H1 (cell line): ENCODE results near the gene HAGH. TPM values are rescaled to one million over a fixed set of nuclear protein-coding genes. Genes with fewer than 3 reads are reported as not detected.

Experiments
- CTCF ChIA-PET: fragments of 300-600 bp; sonication (Branson Sonifier 250); formaldehyde crosslinking; loops from one replicate; lab custom pipeline; 2021; ENCODE audit not compliant: partially characterized antibody; lab: Charles Lee
- POLR2A ChIA-PET: fragments of 300-600 bp; sonication (Branson Sonifier 250); formaldehyde crosslinking; loops from one replicate; lab custom pipeline; 2021; ENCODE audit warnings: inconsistent platforms; ENCODE audit not compliant: partially characterized antibody; lab: Charles Lee
- DNase-seq, 2 experiments: peaks; one replicate each; pipeline versions ENCODE4 v3.0.0 to v3.0.0-alpha.2; 2010 to 2022; ENCODE audit warnings: low spot score in 2 of 2, low read depth in 1 of 2, mixed read lengths in 1 of 2
- FAIRE-seq: peaks from 2 replicates; lab custom pipeline; 2011; peaks lifted over from hg19 to GRCh38; lab: Jason Lieb, UNC
- H2AFZ ChIP-seq: 2 replicates; pipeline ENCODE4 v1.8.1; 2012; ENCODE audit warnings: low read length, inconsistent platforms
- H2AK5ac ChIP-seq: 2 replicates; pipeline ENCODE4 v1.6.1; 2013; ENCODE audit warnings: low read depth, low read length
- H2BK120ac ChIP-seq: replicated peaks from 2 replicates; pipeline ENCODE3; 2013; ENCODE audit warnings: low read depth, low read length, inconsistent platforms
- H2BK12ac ChIP-seq: 2 replicates; pipeline ENCODE4 v1.6.1; 2013; ENCODE audit warnings: low read depth, low read length
- H2BK15ac ChIP-seq: 2 replicates; pipeline ENCODE4 v1.6.1; 2013; ENCODE audit warnings: low read length
- H2BK20ac ChIP-seq: 2 replicates; pipeline ENCODE4 v1.6.1; 2013; ENCODE audit warnings: low read length
- H2BK5ac ChIP-seq: 2 replicates; pipeline ENCODE4 v1.6.1; 2013; ENCODE audit warnings: low read depth, low read length
- H3K14ac ChIP-seq: 2 replicates; pipeline ENCODE4 v1.6.1; 2013; ENCODE audit warnings: inconsistent platforms; ENCODE audit not compliant: insufficient read length
- H3K18ac ChIP-seq: 2 replicates; pipeline ENCODE4 v1.6.1; 2013; ENCODE audit warnings: low read length; ENCODE audit errors: extremely low read depth
- H3K23ac ChIP-seq: 2 replicates; pipeline ENCODE4 v1.6.1; 2013; ENCODE audit warnings: inconsistent platforms; ENCODE audit not compliant: insufficient read length
- H3K23me2 ChIP-seq: 2 replicates; pipeline ENCODE4 v1.6.1; 2013; ENCODE audit warnings: low read depth, low read length
- H3K27ac ChIP-seq: 2 replicates; pipeline ENCODE4 v1.6.1; 2011; ENCODE audit warnings: low read depth, low read length, inconsistent platforms
- H3K27me3 ChIP-seq, 4 experiments: replicated peaks in 1 of 4; 1 replicate in 1 of 4; 2 replicates in 3 of 4; pipeline versions ENCODE4 v1.6.1 to v1.8.1; 2011 to 2013; ENCODE audit warnings: low read length in 3 of 4, mild to moderate bottlenecking in 3 of 4, inconsistent platforms in 2 of 4, mixed read lengths in 2 of 4, moderate library complexity in 1 of 4; ENCODE audit not compliant: control insufficient read depth in 3 of 4, insufficient read depth in 3 of 4; ENCODE audit errors: extremely low read depth in 1 of 4
- H3K36me3 ChIP-seq, 4 experiments: 2 replicates each; pipeline versions ENCODE4 v1.6.1 to v1.8.1; 2011 to 2013; ENCODE audit warnings: mild to moderate bottlenecking in 4 of 4, low read length in 3 of 4, moderate library complexity in 2 of 4, control low read depth in 1 of 4, inconsistent platforms in 1 of 4; ENCODE audit not compliant: insufficient read depth in 4 of 4, control insufficient read depth in 2 of 4
- H3K4ac ChIP-seq: replicated peaks from 2 replicates; pipeline ENCODE3; 2013; ENCODE audit warnings: low read length, low read depth, mixed read lengths, inconsistent platforms; ENCODE audit not compliant: insufficient read length
- H3K4me1 ChIP-seq, 4 experiments: replicated peaks in 1 of 4; 1 replicate in 1 of 4; 2 replicates in 3 of 4; pipeline versions ENCODE4 v1.6.1 to v1.8.1; 2011 to 2013; ENCODE audit warnings: low read length in 3 of 4, inconsistent platforms in 2 of 4, mixed read lengths in 1 of 4; ENCODE audit not compliant: insufficient read depth in 4 of 4, control insufficient read depth in 3 of 4
- H3K4me2 ChIP-seq, 2 experiments: 2 replicates each; pipeline versions ENCODE4 v1.6.1 to v1.8.1; 2011 to 2013; ENCODE audit warnings: low read depth in 2 of 2, low read length in 2 of 2, control low read depth in 1 of 2, inconsistent platforms in 1 of 2, mild to moderate bottlenecking in 1 of 2; ENCODE audit not compliant: insufficient read depth in 1 of 2
- H3K4me3 ChIP-seq, 4 experiments: fragments of 200-600, 300-600 bp in 1 of 4; sonication (generic), shearing (Covaris generic), sonication (Bioruptor Twin) in 1 of 4; 2 replicates each; pipeline versions ENCODE4 v1.5.1 to v1.8.1; 2011 to 2016; ENCODE audit warnings: low read length in 4 of 4, low read depth in 3 of 4, control low read depth in 2 of 4, inconsistent platforms in 2 of 4, mild to moderate bottlenecking in 2 of 4, mixed read lengths in 1 of 4, moderate library complexity in 1 of 4; ENCODE audit not compliant: insufficient read depth in 2 of 4; ENCODE audit errors: extremely low read depth in 1 of 4
- H3K56ac ChIP-seq: replicated peaks from 2 replicates; pipeline ENCODE3; 2013; ENCODE audit warnings: low read depth, mild to moderate bottlenecking, mixed read lengths, low read length, inconsistent platforms; ENCODE audit not compliant: insufficient read length
- H3K79me1 ChIP-seq: 2 replicates; pipeline ENCODE4 v1.6.1; 2013; ENCODE audit warnings: low read depth, low read length, control low read depth
- H3K79me2 ChIP-seq, 2 experiments: 2 replicates each; pipeline versions ENCODE4 v1.6.1 to v1.8.1; 2012 to 2013; ENCODE audit warnings: low read length in 2 of 2, mild to moderate bottlenecking in 2 of 2, inconsistent platforms in 1 of 2; ENCODE audit not compliant: insufficient read depth in 2 of 2, control insufficient read depth in 1 of 2
- H3K9ac ChIP-seq, 4 experiments: replicated peaks in 1 of 4; 1 replicate in 1 of 4; 2 replicates in 3 of 4; pipeline versions ENCODE4 v1.6.1 to v1.8.1; 2011 to 2013; ENCODE audit warnings: low read depth in 3 of 4, low read length in 3 of 4, control low read depth in 2 of 4, mild to moderate bottlenecking in 2 of 4, moderate library complexity in 2 of 4, inconsistent platforms in 1 of 4; ENCODE audit errors: extremely low read depth in 1 of 4
- H3K9me3 ChIP-seq, 2 experiments: 2 replicates each; pipeline versions ENCODE4 v1.6.1 to v1.8.1; 2012 to 2013; ENCODE audit warnings: mild to moderate bottlenecking in 2 of 2, moderate library complexity in 2 of 2, control low read depth in 1 of 2, inconsistent platforms in 1 of 2, low read depth in 1 of 2, low read length in 1 of 2, mixed read lengths in 1 of 2; ENCODE audit not compliant: insufficient read depth in 2 of 2
- H4K20me1 ChIP-seq, 2 experiments: replicated peaks in 1 of 2; 2 replicates each; pipeline versions ENCODE3 to v1.8.1; 2011 to 2013; ENCODE audit warnings: inconsistent platforms in 2 of 2, low read length in 2 of 2, mild to moderate bottlenecking in 1 of 2; ENCODE audit not compliant: insufficient read depth in 2 of 2, control insufficient read depth in 1 of 2
- H4K5ac ChIP-seq: 2 replicates; pipeline ENCODE4 v1.6.1; 2013; ENCODE audit warnings: low read length, low read depth, mixed read lengths, inconsistent platforms; ENCODE audit not compliant: insufficient read length
- H4K8ac ChIP-seq: 2 replicates; pipeline ENCODE4 v1.8.0; 2013; ENCODE audit warnings: mild to moderate bottlenecking, moderate library complexity, low read length, inconsistent platforms; ENCODE audit not compliant: insufficient read depth; ENCODE audit errors: extremely low read depth
- H4K91ac ChIP-seq: replicated peaks from 2 replicates; pipeline ENCODE3; 2013; ENCODE audit warnings: low read length, mixed read lengths, inconsistent platforms; ENCODE audit not compliant: insufficient read length
- CREB1 ChIP-seq: IDR thresholded peaks from 2 replicates; pipeline ENCODE4 v1.6.1; 2012; ENCODE audit warnings: inconsistent platforms
- CTBP2 ChIP-seq: IDR thresholded peaks from 2 replicates; pipeline ENCODE4 v1.7.0; 2011; ENCODE audit warnings: borderline replicate concordance, mild to moderate bottlenecking, moderate library complexity, mixed read lengths, low read length; ENCODE audit not compliant: insufficient read depth, insufficient read length
- E2F6 ChIP-seq: IDR thresholded peaks from 2 replicates; pipeline ENCODE4 v1.6.1; 2012; ENCODE audit warnings: inconsistent platforms
- NRF1 ChIP-seq: IDR thresholded peaks from 2 replicates; pipeline ENCODE4 v1.6.1; 2011; ENCODE audit warnings: mild to moderate bottlenecking, low read depth, low read length, improper control_type of control experiment
- PHF8 ChIP-seq: fragments of 200-600 bp; sonication (generic); conservative IDR thresholded peaks from 2 replicates; pipeline ENCODE4 v1.7.1; 2012; ENCODE audit warnings: low read depth, mild to moderate bottlenecking, inconsistent platforms, low read length, moderate library complexity
- POLR2A ChIP-seq, 2 experiments: IDR thresholded peaks; 1 replicate in 1 of 2; 2 replicates in 1 of 2; pipeline ENCODE4 v1.6.1; 2011; ENCODE audit warnings: low read depth in 2 of 2, low read length in 2 of 2, mild to moderate bottlenecking in 2 of 2; ENCODE audit errors: control extremely low read depth in 1 of 2
- POLR2AphosphoS5 ChIP-seq: IDR thresholded peaks from 2 replicates; pipeline ENCODE4 v1.6.1; 2011; ENCODE audit warnings: low read depth, low read length
- SAP30 ChIP-seq: fragments of 300-600 bp; sonication (generic); IDR thresholded peaks from 2 replicates; pipeline ENCODE4 v1.7.1; 2012; ENCODE audit warnings: low read length, moderate library complexity, mild to moderate bottlenecking, inconsistent platforms; ENCODE audit not compliant: insufficient read depth, insufficient replicate concordance
- SIN3A ChIP-seq, 2 experiments: IDR thresholded peaks in 1 of 2; conservative IDR thresholded peaks in 1 of 2; 2 replicates each; pipeline ENCODE4 v1.6.1; 2011 to 2012; ENCODE audit warnings: low read length in 2 of 2, improper control_type of control experiment in 1 of 2, low read depth in 1 of 2, mild to moderate bottlenecking in 1 of 2
- SUZ12 ChIP-seq: fragments of 200-600 bp; sonication (generic); IDR thresholded peaks from 2 replicates; pipeline ENCODE4 v1.6.1; 2012; ENCODE audit warnings: mild to moderate bottlenecking, inconsistent platforms, low read length, moderate library complexity, mixed read lengths
- TAF1 ChIP-seq: IDR thresholded peaks from 2 replicates; pipeline ENCODE4 v1.6.1; 2011; ENCODE audit warnings: mild to moderate bottlenecking, low read depth, low read length
- TAF7 ChIP-seq: optimal IDR thresholded peaks from 2 replicates; pipeline ENCODE3; 2011; ENCODE audit warnings: low read depth, mild to moderate bottlenecking, inconsistent platforms, low read length, moderate library complexity, borderline replicate concordance
- TCF12 ChIP-seq: IDR thresholded peaks from 2 replicates; pipeline ENCODE4 v1.6.1; 2011; ENCODE audit warnings: low read depth, mild to moderate bottlenecking, low read length
- WGBS, 2 experiments: shearing (Covaris generic) in 1 of 2; methylation state at CpG; one replicate each; pipeline versions ENCODE4 v1.1.6 to v1.1.7; 2013 to 2015; ENCODE audit warnings: low lambda C conversion rate in 2 of 2, mixed read lengths in 2 of 2, inconsistent platforms in 1 of 2, low coverage in 1 of 2, missing lambda C conversion rate in 1 of 2; ENCODE audit not compliant: insufficient replicate concordance in 2 of 2, insufficient coverage in 1 of 2, insufficient read length in 1 of 2; ENCODE audit errors: extremely low coverage in 1 of 2, missing lambda C conversion rate in 1 of 2; 5-methylcytosine and 5-hydroxymethylcytosine counted together
- polyA plus RNA-seq, 7 experiments: library from polyadenylated mRNA; depleted of rRNA in 3 of 7; stranded (reverse) in 5 of 7; unstranded in 2 of 7; fragments of >200 nt in 5 of 7; fragments of 200-250 nt in 2 of 7; gene quantifications; 1 replicate in 5 of 7; 2 replicates in 1 of 7; 4 replicates in 1 of 7; pipeline versions ENCODE4 v1.2.1 to v1.2.3, GENCODE V29; 2011 to 2013; ENCODE audit warnings: missing spikeins in 2 of 7, mixed read lengths in 2 of 7
- total RNA-seq: library from RNA; stranded (reverse); fragmentation: NEBNext Ultra II Directional; extraction: Animal tissue kit (Norgen Biotek cat#: 25700); gene quantifications from 2 replicates; pipeline ENCODE4 v1.2.1, GENCODE V29; 2021

Gene HAGH
- total and polyA plus RNA-seq, 2 of the 8 experiments (the other 6 are each of a cell fraction or from before 2014, with no cell fraction given): 28.7 to 40.6 TPM

- H2BK5ac ChIP-seq: no peak overlapping the region
- H4K5ac ChIP-seq: no peak overlapping the region
- no peak overlapping the region for H4K8ac ChIP-seq
- no peak overlapping the region for H3K56ac ChIP-seq
- peaks cover 8% of the 10 kb centered on the region; the same call in 1 of the 2 replicates for H3K23me2 ChIP-seq
- no peak overlapping the region for H2AFZ ChIP-seq
- no peak overlapping the region for H3K4me3 ChIP-seq
- CTCF ChIA-PET: interaction anchor here (3.1 kb wide), 1 partner anchor 7 kb away, joined by 13 read pairs; the partner anchor contains the start of genes EME2 and MRPS34
- peaks cover 0 to 21% (median 12%) of the 10 kb centered on the region in 4 experiments; a peak in 5 of 7 replicates for H3K4me1 ChIP-seq
- no peak overlapping the region for H3K4me2 ChIP-seq
- peaks cover 1 to 13% of the 10 kb centered on the region in 2 experiments for H4K20me1 ChIP-seq
- H3K9me3 ChIP-seq: no peaks in the 10 kb centered on the region; a peak in 1 of 4 replicates
- no peak overlapping the region for H2BK120ac ChIP-seq
- no peak overlapping the region for H2BK12ac ChIP-seq
- DNase-seq (no peak), FAIRE-seq (no peak)
- no peak overlapping the region for H3K18ac ChIP-seq
- H3K27ac ChIP-seq: no peak overlapping the region
- H3K79me2 ChIP-seq: no peaks in the 10 kb centered on the region; a peak in 1 of 4 replicates
- H3K4ac ChIP-seq: no peak overlapping the region
- H4K91ac ChIP-seq: no peak overlapping the region
- no peak overlapping the region for H2BK20ac ChIP-seq
- POLR2A ChIA-PET: interaction anchor here (13.5 kb wide), 1 partner anchor 13 kb away, joined by 246 read pairs; the partner anchor contains the start of genes NUBP2 and SPSB3
- 97% methylated on average over 14 of the region's 18 CpGs; no CpG with 5 or more reads in 1 of the 2 experiments for WGBS, 2 experiments
- H3K9ac ChIP-seq: no peak overlapping the region
- no peak overlapping the region for H2AK5ac ChIP-seq
- peaks cover 3 to 37% (median 7%) of the 10 kb centered on the region in 4 experiments; a peak in 4 of 8 replicates for H3K36me3 ChIP-seq
- no peak overlapping the region for H2BK15ac ChIP-seq
- no peak overlapping the region for H3K14ac ChIP-seq
- no peak overlapping the region for H3K23ac ChIP-seq
- no peaks in the 10 kb centered on the region; a peak in 1 of 7 replicates for H3K27me3 ChIP-seq
- H3K79me1 ChIP-seq: no peaks in the 10 kb centered on the region
- TF ChIP-seq TAF1 (no peak), POLR2AphosphoS5 (no peak), SIN3A (conservative IDR thresholded peaks at IDR 0.05 in 1 of 2, IDR thresholded peaks at IDR 0.05 in 1 of 2; ENCODE audit: low read depth in 1 of 2, low read length in 2 of 2) (no peak), E2F6 (no peak), SAP30 (no peak), CREB1 (no peak), TCF12 (no peak), NRF1 (no peak), SUZ12 (no peak), TAF7 (no peak), PHF8 (no peak), CTBP2 (no peak), POLR2A (IDR thresholded peaks at IDR 0.05; ENCODE audit: control extremely low read depth in 1 of 2, low read depth in 2 of 2, low read length in 2 of 2) (no peak)
These were observed 59.9 kb downstream of the HAGH start for GRCh38 chr16:1766701-1767100.
